Activated CD4-positive, alpha-beta T cell treated with anti-CD3 and anti-CD28 coated beads, Interleukin-2, Interleukin-4, amounts not matched to agents 100 ng/mL and 50 ng/mL, durations not matched to agents 16 hours and 8 hours (primary cell): ENCODE measurements around the gene CNGA2.

Source experiments
- DNase-seq: peaks from one replicate; pipeline ENCODE4 v3.0.0-alpha.2; 2020; ENCODE audit warnings: low spot score

CNGA2 gene

DNA sequence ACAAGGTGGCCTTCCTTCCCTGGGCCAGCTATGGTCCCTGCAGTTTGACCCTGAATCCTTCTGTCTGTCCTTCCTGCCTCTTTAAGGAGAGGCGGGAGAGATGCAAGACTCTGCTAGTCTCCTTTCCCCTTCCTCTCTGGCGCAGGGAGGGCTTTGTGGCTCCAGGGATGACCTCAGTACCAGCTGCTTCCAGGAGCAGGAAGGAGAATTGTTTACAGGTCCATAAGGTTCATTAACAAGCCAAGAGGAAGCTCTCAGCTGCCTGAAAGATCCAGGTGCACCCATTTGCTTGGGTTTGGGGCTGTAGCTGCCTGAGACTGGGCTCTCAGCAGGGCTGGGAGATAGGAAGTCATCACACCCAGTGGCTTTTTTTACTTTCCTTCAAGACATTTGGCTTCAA, 22.8 kb upstream of the CNGA2 start:
- no peak for DNase-seq

DNA sequence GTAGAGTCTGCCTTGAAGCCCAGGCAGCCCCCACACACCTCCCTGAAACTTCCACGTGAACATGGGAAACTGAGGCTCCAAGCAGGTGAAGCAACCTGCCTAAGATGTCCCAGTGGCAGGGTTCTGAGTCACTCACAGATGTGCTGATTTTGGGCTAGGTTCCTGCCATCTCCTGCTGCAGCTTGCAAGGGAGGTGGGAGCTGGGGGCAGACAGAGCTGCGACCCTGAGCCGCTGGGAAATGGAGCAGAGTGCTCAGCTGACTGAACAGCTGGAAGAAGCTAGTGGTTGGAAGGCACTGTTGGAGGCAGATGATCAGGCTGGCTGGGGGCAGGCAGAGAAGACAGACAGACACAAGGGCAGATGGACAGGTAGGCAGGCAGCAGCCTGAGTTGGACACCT, 22.3 kb upstream of the CNGA2 start:
- no peak for DNase-seq

DNA sequence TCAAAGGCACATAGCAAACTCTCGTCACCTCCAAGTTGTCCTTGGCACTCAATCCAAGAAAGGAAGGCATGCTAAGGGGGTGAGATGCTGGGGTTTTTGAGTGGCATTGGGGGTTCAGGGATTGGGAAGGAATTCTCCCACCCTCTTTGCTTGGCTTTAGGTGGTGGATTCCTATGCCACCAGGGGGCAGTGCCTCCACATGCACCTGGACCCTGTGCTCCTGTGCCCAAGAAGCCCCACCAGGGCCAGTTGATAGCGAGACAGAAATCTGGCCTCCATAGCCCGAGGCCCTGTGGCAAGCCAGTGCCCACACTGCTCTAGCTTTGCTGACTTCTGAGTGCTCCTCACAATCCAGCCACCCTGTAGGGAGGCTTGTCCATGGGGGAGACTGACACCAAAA, 20.7 kb upstream of the CNGA2 start:
- peak; percentile 18 for DNase-seq

DNA sequence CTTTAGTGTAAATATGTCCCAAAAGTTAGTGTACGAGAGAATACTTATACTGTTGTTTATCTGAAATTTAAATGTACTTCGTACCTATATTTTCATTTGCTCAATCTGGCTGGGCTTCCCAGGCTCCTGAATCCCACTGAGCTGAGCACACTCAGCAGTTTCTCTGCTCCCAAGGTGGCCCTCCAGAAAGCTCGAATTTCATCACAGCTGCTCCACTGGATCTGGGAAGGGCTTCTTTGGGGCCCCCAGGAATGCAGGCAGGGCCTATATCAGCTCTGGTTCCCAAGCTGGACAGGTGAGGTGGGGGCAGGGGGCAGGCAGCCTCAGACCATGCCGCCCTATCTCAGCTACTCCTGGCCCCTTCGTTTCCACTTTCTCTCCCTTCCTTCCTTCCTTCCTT, 20.2 kb upstream of the CNGA2 start:
- no peak for DNase-seq

DNA sequence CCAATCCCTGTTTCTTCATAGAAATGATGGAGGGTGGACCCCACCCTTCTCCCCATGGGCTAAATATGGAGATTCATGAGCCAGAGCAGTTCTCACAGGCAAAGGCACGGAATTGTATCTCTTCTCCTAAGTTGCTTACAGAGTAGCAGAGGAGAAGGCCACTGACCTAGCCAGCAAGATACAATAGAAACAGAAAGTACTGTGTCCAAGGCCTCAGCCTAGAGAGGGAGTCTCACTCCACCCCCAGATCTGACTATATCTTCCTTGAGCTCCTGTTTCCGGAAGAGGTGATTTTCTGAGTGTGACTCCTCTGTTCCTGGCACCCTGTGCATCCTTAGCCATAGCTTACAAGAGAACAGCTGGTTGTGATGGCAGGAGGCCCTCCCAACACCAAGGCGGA, 18.8 kb upstream of the CNGA2 start, which contains the start of gene FATE1:
Gene FATE1 (plus strand): TSS at position 284 of the 400 bp plus-strand sequence. CDS start 85 bp downstream, at position 369.
- no peak for DNase-seq

DNA sequence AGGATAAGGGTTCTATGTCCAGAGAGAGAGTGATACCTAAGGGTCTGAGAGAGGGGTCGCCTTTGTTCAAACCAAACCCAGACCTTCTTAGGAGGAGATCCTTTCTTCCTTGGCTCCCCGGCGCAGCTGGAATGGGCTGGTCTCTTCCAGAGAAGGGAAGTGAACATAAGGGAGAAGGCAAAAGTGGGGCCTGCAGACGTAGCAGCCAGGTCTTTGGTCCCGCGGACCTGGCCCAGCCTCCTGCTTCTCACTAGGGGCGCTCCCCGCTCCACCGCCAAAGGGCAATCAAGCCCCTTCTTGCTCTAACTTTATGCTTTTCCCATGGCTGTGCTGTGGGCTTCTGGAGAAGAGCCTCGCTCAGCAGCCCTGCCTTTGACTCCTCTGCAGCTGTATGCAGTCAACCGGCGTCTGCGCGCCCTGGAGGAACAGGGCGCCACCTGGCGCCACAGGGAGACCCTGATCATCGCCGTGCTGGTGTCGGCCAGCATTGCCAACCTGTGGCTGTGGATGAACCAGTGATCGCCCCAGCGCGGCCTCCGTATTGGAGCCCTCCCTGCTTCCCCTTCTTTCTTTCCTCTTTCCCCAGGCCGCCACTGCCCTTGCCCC, 12.2 kb upstream of the CNGA2 start:
- DNase-seq: no peak

DNA sequence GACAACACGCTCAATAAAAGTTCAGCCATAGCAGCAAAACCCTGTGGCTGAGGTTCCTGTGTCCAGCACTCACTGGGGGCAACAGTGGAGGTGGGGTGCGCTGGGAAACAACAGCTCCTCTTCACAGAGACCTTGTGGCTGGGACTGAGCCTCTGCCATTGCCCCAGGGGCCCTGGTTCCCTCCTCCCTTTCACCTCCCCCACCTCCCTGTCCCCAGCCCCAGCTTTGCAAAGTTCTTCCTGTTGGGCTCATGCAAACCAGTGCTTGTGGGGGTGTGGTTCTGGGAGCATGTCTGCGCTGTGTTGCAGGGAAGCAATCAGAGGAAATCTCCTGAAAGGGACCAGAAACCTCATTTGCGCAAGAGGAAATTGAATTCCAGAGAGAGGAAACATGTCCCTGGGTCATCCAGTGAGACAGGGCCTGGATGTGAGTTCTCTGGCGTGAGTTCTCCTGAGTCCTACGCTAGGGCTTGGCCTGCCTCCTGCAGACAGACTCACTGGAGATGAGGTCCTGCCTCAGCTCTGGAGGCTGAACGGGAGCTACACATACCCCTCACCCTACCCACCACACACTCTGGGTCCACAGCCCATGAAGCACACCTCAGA, 11.3 kb upstream of the CNGA2 start:
- no peak for DNase-seq

DNA sequence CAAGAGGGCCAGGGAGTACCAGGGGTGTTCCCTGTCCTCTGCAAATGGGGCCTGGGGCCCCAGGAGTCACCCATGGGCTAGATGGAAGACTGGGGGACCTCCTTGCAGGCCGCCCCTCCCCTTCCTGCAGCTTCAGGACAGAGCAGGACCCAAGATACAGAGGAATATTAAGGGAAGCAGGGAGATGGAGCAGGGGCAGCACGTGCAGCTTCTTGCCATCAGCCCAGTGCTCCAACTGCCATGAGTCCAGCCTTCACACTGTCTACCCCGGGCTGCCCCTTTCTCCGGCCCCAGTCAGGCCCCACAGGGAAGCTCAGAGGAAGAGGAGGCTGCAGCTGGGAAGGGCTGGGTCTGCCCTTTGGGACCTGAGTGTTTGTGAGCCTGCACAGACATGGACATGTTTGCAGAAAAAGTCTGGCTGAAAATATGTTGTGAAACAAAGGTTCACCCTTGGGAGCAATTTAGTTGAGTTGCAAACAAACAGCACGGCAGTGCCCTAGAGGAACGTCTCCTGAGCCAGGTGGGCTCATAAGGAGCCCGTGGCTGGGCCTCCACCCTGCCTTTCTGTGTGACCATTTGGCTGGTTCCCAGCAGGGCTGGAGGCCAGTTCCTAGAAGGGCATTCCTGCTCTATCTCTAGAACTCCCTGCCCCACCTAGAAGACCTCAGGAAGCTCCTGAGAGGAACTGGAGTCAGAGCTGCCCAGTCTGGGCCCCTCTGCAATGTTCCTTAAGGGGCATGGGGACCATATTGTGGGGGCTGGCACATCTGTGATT, 9.8 kb upstream of the CNGA2 start:
- no peak for DNase-seq

DNA sequence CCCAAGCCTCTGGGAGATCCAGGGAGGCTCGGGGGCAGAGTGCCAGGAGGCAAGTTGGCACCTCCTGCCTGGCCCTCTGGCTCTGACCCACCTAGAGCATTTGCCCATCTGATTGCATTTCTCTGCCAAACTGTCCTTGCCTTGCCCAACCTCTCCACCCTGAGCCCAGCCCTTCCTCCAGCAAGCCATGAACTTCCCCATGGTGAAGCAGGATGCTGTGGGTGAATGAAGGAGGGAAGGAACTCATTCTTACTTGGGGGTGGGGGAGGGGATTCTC, 9.3 kb upstream of the CNGA2 start:
- no peak for DNase-seq

DNA sequence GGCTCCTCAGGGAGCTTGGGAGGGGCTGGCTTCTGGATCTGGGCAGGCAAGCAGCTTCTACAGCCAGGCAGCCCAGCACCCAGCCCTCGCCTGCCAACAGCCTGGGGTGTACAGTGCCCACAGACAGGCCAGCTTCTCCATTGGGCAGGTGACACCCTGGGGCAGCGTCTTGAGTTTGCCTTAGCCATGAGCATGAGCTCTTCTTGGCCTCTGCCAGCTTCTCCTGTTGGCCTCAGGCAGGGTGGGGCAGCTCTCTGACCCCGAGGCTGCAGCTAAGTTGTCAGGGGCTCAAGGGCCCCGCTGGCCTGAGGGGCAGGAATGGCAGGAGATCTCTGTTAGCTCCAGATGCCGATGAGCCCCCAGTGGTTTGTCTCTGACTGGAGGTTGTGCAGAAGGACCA, 7.8 kb upstream of the CNGA2 start:
- no peak for DNase-seq

DNA sequence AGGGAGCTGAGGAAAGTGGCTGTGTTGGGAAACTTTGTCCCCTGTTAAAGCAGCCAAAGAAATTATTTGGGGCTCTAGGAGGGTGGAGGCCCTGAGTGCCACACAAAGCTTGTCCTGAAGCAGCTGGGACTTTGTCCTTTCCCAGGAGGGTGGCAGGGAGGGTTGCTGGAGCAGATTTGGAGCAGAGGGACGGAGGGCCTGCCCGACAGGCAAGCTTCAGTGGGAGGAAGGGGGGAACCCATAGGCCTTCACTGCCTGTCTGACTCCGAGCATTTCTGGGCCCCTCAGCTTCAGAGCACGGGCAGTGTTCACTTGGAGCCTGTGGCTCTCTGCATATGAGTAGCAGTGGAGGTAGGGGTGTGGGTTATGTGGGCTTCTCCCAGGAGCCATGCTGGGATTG, 7.2 kb upstream of the CNGA2 start:
- no peak for DNase-seq

DNA sequence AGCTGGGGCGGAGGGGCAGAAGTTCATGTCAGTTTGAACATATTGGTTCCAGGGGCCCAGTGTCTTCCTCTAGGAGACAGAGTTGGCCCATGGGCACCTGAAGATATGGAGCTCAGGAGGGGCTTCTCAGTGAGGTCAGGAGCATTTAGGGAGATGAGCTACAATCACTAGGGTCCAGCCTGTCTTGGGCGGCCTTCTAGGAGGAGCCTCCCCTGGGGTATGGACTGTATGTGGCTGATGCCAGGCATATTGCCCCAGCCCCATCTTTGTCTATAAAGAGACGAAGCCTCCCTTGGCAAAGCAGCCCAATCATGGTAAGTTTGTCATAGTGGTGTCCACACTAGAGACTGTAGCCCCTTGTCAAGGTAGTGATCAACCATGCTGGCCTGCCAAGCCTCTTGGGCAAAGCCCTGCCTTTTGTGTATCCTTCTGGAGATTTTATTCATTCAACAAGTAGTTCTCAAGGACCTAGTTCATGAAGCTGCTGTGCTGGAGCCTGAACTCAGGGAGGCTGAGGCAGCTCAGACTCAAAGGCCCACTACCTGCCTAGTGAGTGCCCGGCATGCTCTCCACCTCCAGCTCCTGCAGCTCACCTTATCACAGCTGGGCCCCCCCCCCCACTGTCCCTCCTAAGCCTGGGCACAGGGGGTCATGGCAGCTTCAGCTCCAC, 5.4 kb upstream of the CNGA2 start:
- DNase-seq: no peak

DNA sequence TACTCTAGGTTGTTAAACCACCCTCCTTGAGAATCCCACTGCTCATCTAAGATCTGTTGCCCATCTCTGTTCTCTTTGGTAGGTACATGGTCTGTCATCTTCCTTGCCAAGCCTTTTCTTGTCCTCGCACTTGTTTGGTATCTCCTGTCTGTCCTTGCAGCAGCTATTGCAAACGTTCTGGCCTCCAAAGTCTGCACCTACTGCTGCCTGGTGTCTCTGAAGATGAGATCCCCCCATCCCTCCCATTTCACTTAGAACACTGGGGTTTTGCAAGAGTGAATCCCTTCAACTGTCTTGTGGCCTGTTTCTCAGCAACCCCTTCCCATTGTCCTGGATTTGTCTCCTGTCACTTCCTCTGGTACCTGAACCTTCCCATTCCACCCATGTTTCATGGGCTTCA, 673 bp downstream of the CNGA2 start:
- no peak for DNase-seq

DNA sequence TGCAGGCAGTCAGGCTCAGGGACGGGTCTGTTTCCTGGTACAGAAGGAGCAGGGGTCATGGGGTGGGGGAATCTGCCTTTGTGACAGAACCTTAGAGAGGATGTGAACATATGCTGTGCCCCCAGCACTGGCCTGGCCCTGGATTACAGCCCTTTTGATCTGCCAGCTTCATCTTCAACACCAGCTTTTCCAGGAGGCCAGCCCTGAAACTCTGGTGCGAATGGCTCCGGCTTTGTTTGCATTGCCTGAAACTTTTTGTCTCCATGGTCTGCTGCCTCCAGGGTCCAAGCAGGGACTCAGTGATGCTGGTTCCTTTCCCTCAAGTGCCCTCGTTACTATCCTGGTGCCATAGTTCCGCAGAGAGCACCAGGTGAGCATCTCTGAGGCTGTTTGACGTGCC, 2.1 kb downstream of the CNGA2 start:
- DNase-seq: no peak

DNA sequence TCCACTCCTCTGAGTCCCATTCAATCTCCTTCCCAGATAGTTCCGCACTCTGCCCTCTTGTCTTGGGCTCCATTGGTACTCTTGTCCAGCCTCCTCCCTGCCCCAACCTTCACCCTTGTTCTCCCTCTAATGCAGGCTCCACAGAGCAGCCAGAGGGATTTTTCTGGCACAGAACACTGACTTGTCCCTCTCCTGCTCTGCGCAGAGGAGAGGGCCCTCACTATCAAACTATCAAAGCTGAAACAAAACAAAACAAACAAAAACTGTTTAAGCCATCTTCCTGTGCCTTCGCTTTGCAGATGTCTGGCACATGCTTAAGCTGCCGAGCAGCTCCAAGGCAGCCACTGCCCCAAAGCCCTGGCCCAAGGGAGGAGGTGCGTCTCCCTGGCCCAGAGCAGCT, 2.9 kb downstream of the CNGA2 start:
- DNase-seq: no peak

DNA sequence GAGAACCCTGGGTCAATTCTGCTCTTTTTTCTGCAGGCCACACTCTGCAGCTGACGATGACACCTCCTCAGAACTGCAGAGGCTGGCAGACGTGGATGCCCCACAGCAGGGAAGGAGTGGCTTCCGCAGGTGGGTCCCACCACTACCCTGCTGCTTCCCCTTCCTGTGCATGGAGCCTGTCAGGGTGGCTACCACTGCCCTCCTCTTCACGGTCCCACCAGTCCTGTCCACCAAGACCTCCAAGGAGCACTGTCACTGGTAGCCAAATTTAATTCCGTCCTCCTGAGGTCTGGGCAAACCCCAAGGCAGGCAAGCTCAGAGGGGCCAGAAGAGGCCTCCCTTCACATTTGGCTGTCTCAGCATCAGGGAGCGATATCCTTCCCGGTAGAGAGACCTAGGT, 4.2 kb downstream of the CNGA2 start:
- no peak for DNase-seq

DNA sequence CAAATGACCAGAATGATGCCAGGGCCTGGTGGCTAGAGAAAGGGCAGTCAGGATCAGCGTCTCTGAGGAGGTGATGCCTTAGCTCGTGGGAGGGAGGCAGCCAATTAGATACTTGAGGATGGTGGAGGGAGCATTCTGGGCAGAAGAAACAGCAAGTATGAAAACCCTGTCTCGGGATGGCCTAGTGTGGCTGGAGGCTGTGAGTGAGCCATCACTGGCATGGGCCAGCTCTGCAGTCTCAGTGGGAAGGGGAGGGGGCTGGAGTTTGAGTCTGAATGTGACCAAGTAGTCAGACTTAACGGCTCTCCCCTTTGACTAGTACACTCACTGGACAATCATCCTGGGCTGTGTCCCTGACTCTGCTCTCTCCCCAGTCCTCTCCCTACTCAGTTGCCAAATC, 7.1 kb downstream of the CNGA2 start:
- no peak for DNase-seq

DNA sequence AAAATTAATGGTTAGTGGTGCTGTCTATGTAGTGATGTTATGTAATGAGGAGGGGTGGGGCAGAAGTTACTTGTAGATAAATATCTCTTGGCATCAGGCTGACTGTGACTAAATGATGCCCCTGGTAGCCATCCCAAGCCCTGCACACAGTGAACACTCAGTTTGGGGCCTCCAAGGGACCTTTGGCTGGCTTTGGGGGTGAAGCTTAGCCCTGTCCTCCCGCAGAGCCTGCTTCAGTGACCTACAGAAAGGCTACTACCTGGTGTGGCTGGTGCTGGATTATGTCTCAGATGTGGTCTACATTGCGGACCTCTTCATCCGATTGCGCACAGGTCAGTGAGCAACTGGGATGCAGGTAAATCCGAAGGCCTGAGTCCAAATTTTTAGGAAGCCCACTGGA, 7.8 kb downstream of the CNGA2 start:
- DNase-seq: no peak

DNA sequence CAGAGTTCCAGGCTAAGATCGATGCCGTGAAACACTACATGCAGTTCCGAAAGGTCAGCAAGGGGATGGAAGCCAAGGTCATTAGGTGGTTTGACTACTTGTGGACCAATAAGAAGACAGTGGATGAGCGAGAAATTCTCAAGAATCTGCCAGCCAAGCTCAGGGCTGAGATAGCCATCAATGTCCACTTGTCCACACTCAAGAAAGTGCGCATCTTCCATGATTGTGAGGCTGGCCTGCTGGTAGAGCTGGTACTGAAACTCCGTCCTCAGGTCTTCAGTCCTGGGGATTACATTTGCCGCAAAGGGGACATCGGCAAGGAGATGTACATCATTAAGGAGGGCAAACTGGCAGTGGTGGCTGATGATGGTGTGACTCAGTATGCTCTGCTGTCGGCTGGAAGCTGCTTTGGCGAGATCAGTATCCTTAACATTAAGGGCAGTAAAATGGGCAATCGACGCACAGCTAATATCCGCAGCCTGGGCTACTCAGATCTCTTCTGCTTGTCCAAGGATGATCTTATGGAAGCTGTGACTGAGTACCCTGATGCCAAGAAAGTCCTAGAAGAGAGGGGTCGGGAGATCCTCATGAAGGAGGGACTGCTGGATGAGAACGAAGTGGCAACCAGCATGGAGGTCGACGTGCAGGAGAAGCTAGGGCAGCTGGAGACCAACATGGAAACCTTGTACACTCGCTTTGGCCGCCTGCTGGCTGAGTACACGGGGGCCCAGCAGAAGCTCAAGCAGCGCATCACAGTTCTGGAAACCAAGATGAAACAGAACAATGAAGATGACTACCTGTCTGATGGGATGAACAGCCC, 9.3 kb downstream of the CNGA2 start:
- no peak for DNase-seq

DNA sequence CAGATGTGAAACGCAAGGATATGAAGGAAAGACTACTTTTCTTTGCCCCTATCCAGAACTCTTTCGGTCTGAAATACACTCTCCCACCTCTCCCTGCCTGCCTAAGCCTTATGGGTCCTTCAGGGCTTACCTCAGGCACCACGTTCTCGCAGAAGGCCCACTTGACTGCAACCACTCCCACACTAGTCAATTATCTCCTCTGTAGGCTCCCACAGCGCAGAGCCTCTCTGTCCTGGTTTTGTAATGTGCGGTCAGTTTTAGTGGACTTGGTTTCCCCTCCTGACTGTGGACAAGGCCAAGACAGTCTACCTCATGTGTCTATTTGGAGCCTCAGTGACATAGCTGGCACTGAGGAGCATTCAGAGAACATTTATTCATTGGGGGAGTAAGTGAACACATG, 11.1 kb downstream of the CNGA2 start:
- DNase-seq: no peak

DNA sequence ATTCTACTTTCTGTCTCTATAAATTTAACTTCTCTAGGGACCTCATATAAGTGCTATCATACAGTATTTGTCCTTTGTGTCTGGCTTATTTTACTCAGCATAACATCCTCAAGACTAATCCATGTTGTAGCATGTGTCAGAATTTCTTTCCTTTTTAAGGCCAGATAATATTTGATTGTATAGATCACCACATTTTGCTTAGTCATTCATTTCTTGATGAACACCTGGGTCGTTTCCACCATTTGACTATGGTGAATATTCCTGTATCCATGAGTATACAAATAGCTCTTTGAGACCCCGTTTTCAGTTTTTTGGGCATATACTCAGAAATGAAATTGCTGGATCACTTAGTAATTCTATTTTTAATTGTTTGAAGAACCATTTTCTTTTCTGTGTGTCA, 12.0 kb downstream of the CNGA2 start:
- DNase-seq: no peak

DNA sequence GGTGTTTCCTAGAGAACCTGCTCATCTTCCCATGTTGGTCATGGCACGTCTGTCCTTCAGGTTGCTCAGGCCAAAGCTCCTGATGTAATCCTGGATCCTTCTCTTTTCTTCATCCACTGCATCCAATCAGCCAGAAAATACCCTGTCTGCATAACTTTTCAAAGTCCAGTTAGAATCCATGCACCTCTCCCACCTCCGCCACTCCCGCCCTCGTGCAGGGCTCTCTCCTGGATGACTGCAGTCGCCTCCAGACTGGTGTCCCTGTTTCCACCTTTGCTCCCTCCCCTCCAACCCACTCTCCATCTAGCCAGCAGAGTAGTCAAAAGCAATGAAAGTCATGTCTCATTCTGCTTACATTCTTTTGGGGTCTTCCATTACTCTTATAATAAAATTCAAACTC, 16.0 kb downstream of the CNGA2 start:
- no peak for DNase-seq
